CD14-positive monocyte (primary cell): ENCODE data around the gene SERPINA3. TPM values are rescaled to one million over a fixed set of nuclear protein-coding genes. Genes with fewer than 3 reads are reported as not detected.

Experiments used
- DNase-seq, 3 donors: peaks; one replicate each; pipeline ENCODE4 v3.0.0-alpha.2; 2011 to 2022
- H2AFZ ChIP-seq: 2 replicates; pipeline ENCODE4 v1.6.0; 2012; ENCODE audit warnings: mild to moderate bottlenecking, low read depth, low read length, inconsistent platforms; ENCODE audit not compliant: insufficient read depth, poor library complexity, severe bottlenecking
- H3K27ac ChIP-seq, 2 donors: 1 replicate in 1 of 2; 2 replicates in 1 of 2; pipeline ENCODE4 v1.5.1; 2012 to 2013; ENCODE audit warnings: low read length in 2 of 2, control low read depth in 1 of 2, inconsistent platforms in 1 of 2, low read depth in 1 of 2, mild to moderate bottlenecking in 1 of 2
- H3K27me3 ChIP-seq, 2 donors: one replicate each; pipeline versions ENCODE4 v1.6.0 to v1.6.1; 2011 to 2013; ENCODE audit warnings: low read length in 2 of 2; ENCODE audit not compliant: control insufficient read depth in 2 of 2, insufficient read depth in 2 of 2
- H3K36me3 ChIP-seq, 2 donors: replicated peaks in 1 of 2; 1 replicate in 1 of 2; 2 replicates in 1 of 2; pipeline versions ENCODE4 v1.5.1 to v1.6.1; 2012 to 2013; ENCODE audit warnings: low read length in 2 of 2, control low read depth in 1 of 2, inconsistent platforms in 1 of 2, mild to moderate bottlenecking in 1 of 2; ENCODE audit not compliant: insufficient read depth in 2 of 2, control insufficient read depth in 1 of 2
- H3K4me1 ChIP-seq, 2 donors: 1 replicate in 1 of 2; 2 replicates in 1 of 2; pipeline versions ENCODE4 v1.5.1 to v1.6.1; 2012 to 2013; ENCODE audit warnings: low read length in 2 of 2, control low read depth in 1 of 2, inconsistent platforms in 1 of 2, mild to moderate bottlenecking in 1 of 2, moderate library complexity in 1 of 2; ENCODE audit not compliant: insufficient read depth in 2 of 2, control insufficient read depth in 1 of 2
- H3K4me2 ChIP-seq: replicated peaks from 2 replicates; pipeline ENCODE3; 2012; ENCODE audit warnings: low read length, moderate library complexity, mild to moderate bottlenecking; ENCODE audit not compliant: poor library complexity, severe bottlenecking; ENCODE audit errors: extremely low read depth
- H3K4me3 ChIP-seq, 3 experiments: fragments of 200-600 bp in 1 of 3; sonication (generic) in 1 of 3; replicated peaks in 1 of 3; 1 replicate in 2 of 3; 2 replicates in 1 of 3; pipeline ENCODE4 v1.5.1; 2011 to 2013; ENCODE audit warnings: low read length in 3 of 3, mild to moderate bottlenecking in 3 of 3, control low read depth in 2 of 3, low read depth in 2 of 3, inconsistent platforms in 1 of 3, moderate library complexity in 1 of 3
- H3K79me2 ChIP-seq: 2 replicates; pipeline ENCODE4 v1.6.0; 2012; ENCODE audit warnings: mild to moderate bottlenecking, control low read depth, inconsistent platforms, low read length, moderate library complexity; ENCODE audit not compliant: insufficient read depth
- H3K9ac ChIP-seq: 2 replicates; pipeline ENCODE4 v1.6.0; 2017; ENCODE audit warnings: low read length, mild to moderate bottlenecking; ENCODE audit not compliant: insufficient read depth, poor library complexity, severe bottlenecking
- H3K9me3 ChIP-seq, 2 donors: replicated peaks in 1 of 2; 1 replicate in 1 of 2; 2 replicates in 1 of 2; pipeline versions ENCODE4 v1.5.1 to v1.6.1; 2012 to 2013; ENCODE audit warnings: low read length in 2 of 2, control low read depth in 1 of 2; ENCODE audit not compliant: control insufficient read depth in 1 of 2, insufficient read depth in 1 of 2
- H4K20me1 ChIP-seq: 2 replicates; pipeline ENCODE4 v1.6.0; 2012; ENCODE audit warnings: mild to moderate bottlenecking, low read length, control low read depth, moderate library complexity; ENCODE audit not compliant: insufficient read depth
- H3K27ac Mint-ChIP-seq, 7 donors: one replicate each; pipeline ENCODE4 v1.8.0; 2020; ENCODE audit warnings: mild to moderate bottlenecking in 7 of 7, mixed read lengths in 7 of 7, moderate library complexity in 6 of 7, inconsistent platforms in 2 of 7
- H3K27me3 Mint-ChIP-seq, 3 donors: one replicate each; pipeline ENCODE4 v1.8.0; 2021 to 2022; ENCODE audit warnings: low read depth in 3 of 3, mild to moderate bottlenecking in 3 of 3, mixed read lengths in 3 of 3, moderate library complexity in 3 of 3, inconsistent platforms in 1 of 3
- H3K36me3 Mint-ChIP-seq, 2 donors: one replicate each; pipeline ENCODE4 v1.8.0; 2020; ENCODE audit warnings: mixed read lengths in 2 of 2, inconsistent platforms in 1 of 2, mild to moderate bottlenecking in 1 of 2
- H3K4me1 Mint-ChIP-seq: one replicate; pipeline ENCODE4 v1.8.0; 2020; ENCODE audit warnings: mild to moderate bottlenecking, mixed read lengths
- H3K4me3 Mint-ChIP-seq, 2 donors: one replicate each; pipeline ENCODE4 v1.8.0; 2020; ENCODE audit warnings: mild to moderate bottlenecking in 2 of 2, mixed read lengths in 2 of 2, moderate library complexity in 1 of 2
- H3K9me3 Mint-ChIP-seq, 7 donors: one replicate each; pipeline ENCODE4 v1.8.0; 2020 to 2022; ENCODE audit warnings: mixed read lengths in 7 of 7, mild to moderate bottlenecking in 6 of 7, moderate library complexity in 6 of 7, inconsistent platforms in 2 of 7
- WGBS: methylation state at CpG from one replicate; pipeline ENCODE4 v1.1.5; 2013; ENCODE audit warnings: missing lambda C conversion rate; ENCODE audit not compliant: insufficient coverage; 5-methylcytosine and 5-hydroxymethylcytosine counted together
- intact Hi-C, 2 donors: fragments of 100-400 bp; cut with micrococcal nuclease; formaldehyde crosslinking; loops; one replicate each; pipeline versions ENCODE4 v1.15.0 to v1.15.1; 2023
- polyA plus RNA-seq, 3 donors: library from polyadenylated mRNA; depleted of rRNA in 1 of 3; unstranded in 2 of 3; stranded (reverse) in 1 of 3; fragments of 300-500 nt in 2 of 3; fragments of >200 nt in 1 of 3; fragmentation: Illumina TruSeq in 2 of 3; gene quantifications; 1 replicate in 2 of 3; 2 replicates in 1 of 3; pipeline ENCODE4 v1.2.3, GENCODE V29; 2012 to 2021
- TF ChIP-seq, protein P1 (sequence below): fragments of 200-600 bp; IDR thresholded peaks from one replicate; pipeline ENCODE4 v1.8.0; 2022; ENCODE audit warnings: antibody characterized with exemption, mild to moderate bottlenecking

SERPINA3 gene
- polyA plus RNA-seq, 3 donors: not detected

DNA sequence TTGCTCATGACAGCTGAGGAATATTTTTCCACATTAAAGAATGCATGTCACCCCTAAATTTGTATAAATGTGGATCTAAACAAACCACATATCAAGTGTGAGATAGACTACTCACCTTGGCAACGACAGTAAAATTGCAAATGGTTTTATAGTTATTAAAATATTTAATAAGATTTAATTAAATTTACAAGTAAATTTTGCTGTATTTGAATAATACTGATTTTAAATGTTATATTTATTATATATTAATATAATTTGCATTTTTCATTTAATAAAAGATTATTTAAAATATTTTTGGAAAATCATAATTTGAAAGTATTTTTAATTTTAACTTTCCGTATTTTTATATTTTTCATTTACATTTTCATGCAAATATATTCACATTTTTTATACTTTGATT lies 53.4 kb downstream of the SERPINA3 start:
- Histone ChIP-seq H3K4me1 (peaks cover 27 to 30% of the 10 kb centered on the region in 2 donors), H2AFZ (no peak overlapping the region), H3K4me3 (no peak overlapping the region), H3K27ac (no peak overlapping the region), H3K27me3 (peaks cover 0 to 7% of the 10 kb centered on the region in 2 donors), H3K9me3 (peaks cover 0 to 5% of the 10 kb centered on the region in 2 donors), H4K20me1 (no peaks in the 10 kb centered on the region), H3K4me2 (no peak overlapping the region), H3K36me3 (no peaks in the 10 kb centered on the region), H3K79me2 (no peaks in the 10 kb centered on the region), H3K9ac (no peak overlapping the region)
- TF ChIP-seq, protein P1, sequence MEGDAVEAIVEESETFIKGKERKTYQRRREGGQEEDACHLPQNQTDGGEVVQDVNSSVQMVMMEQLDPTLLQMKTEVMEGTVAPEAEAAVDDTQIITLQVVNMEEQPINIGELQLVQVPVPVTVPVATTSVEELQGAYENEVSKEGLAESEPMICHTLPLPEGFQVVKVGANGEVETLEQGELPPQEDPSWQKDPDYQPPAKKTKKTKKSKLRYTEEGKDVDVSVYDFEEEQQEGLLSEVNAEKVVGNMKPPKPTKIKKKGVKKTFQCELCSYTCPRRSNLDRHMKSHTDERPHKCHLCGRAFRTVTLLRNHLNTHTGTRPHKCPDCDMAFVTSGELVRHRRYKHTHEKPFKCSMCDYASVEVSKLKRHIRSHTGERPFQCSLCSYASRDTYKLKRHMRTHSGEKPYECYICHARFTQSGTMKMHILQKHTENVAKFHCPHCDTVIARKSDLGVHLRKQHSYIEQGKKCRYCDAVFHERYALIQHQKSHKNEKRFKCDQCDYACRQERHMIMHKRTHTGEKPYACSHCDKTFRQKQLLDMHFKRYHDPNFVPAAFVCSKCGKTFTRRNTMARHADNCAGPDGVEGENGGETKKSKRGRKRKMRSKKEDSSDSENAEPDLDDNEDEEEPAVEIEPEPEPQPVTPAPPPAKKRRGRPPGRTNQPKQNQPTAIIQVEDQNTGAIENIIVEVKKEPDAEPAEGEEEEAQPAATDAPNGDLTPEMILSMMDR: no peak
- H3K36me3 Mint-ChIP-seq: no peaks in the 10 kb centered on the region
- peaks cover 25% of the 10 kb centered on the region for H3K4me1 Mint-ChIP-seq
- H3K27ac Mint-ChIP-seq: no peak overlapping the region
- no CpG with 5 or more reads among the region's 2 CpGs for WGBS
- H3K9me3 Mint-ChIP-seq: peaks cover 0 to 7% (median 3%) of the 10 kb centered on the region in 7 donors
- no peak overlapping the region for H3K4me3 Mint-ChIP-seq
- peaks cover 11 to 20% (median 12%) of the 10 kb centered on the region in 3 donors for H3K27me3 Mint-ChIP-seq
- no peak for DNase-seq
- intact Hi-C loops: no loop called here

- WGBS: 93% methylated on average over 7 of the region's 11 CpGs
- Mint-ChIP-seq H3K9me3 (peaks cover 0 to 4% (median 0%) of the 10 kb centered on the region in 7 donors), H3K4me3 (no peak overlapping the region), H3K36me3 (no peaks in the 10 kb centered on the region), H3K4me1 (no peaks in the 10 kb centered on the region), H3K27ac (no peak overlapping the region), H3K27me3 (peaks cover 14 to 16% (median 16%) of the 10 kb centered on the region in 3 donors)
- H3K27ac ChIP-seq: no peak overlapping the region
- H3K79me2 ChIP-seq: no peaks in the 10 kb centered on the region
- no peaks in the 10 kb centered on the region for H3K4me1 ChIP-seq
- no peak overlapping the region for H2AFZ ChIP-seq
- H3K9ac ChIP-seq: no peak overlapping the region
- intact Hi-C loops: no loop called here
- H3K36me3 ChIP-seq: no peaks in the 10 kb centered on the region
- no peak overlapping the region for H3K4me2 ChIP-seq
- no peaks in the 10 kb centered on the region for H3K9me3 ChIP-seq
- H3K27me3 ChIP-seq: no peaks in the 10 kb centered on the region
- H3K4me3 ChIP-seq: no peak overlapping the region
- DNase-seq: no peak
- TF ChIP-seq, protein P1: no peak
- no peaks in the 10 kb centered on the region for H4K20me1 ChIP-seq
Measured at GRCh38 chr14:94670692-94671285, 58.6 kb downstream of the SERPINA3 start.
